Hippocampal formation (tissue), 2 donors: ENCODE measurements around the gene CCNT1.
A peak's percentile ranks its signal among the peaks of the same experiment; 100 is the strongest.
"Not testable (repeated sequence)": the region's sequence is repeated elsewhere in the genome, so short reads cannot be mapped to it uniquely, and the experiment has no call there.

Source experiments
- DNase-seq, 2 donors: peaks; one replicate each; lab custom pipeline; 2025; lab: John Stamatoyannopoulos, UW

Gene CCNT1

DNA sequence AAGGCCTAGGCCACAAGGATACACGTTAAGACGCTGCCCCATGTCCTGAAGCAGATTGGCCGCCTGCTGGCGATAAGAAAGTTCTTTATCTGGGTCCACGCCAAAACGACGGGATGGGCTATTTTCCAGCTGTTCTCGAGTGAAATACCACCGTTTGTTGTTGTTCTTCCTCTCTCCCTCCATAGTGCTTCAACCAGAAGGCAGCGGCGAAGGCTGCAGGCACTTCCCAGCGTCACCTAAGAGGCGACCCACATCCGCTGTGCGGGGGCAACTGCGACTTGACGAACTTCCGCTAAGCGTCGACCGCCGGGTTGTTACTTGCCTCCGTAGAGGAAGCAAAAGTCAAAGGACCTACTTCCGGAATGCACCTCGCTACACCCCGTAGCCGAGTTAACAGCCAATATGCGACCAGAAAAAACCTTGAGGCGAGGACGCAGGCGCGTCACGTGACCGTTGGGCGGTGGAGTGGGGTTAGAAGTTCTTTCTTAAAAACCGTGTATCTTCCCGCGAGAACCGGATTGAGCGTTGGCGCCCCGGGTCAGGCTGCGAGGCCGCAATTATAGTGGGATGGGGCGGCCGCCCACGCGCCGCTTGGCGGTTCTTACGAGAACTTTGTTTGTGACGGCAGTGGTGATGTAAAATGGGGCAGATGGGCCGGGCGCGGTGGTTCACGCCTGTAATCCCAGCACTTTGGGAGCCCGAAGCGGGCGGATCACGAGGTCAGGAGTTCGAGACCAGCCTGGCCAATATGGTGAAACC is at the start of gene CCNT1:
TSS of gene CCNT1 (minus strand) at position 215 of the 759 bp plus-strand sequence. CDS start at position 183, 32 bp downstream.
- peak; percentile 93 to 98 for DNase-seq

DNA sequence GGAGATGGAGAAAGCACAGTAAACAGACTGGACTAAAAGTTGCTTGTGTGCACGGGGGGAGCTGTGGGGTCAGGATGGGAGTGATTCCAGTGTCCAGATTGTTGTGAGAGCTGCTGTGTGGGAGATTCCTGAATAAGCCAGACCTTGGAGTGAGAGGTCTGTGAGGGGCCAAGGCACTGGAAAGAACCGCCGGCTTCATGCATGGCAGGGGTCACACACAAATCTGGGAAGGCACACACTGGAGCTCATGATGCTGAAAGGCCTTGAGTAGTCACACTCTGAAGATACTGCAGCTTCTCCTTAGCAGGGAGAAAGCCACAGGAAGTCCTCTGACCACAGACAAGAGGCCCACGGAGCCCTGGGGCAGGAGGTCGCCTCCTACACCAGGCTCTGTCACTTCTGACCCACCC is 49.3 kb upstream of the CCNT1 start:
- DNase-seq = no peak

DNA sequence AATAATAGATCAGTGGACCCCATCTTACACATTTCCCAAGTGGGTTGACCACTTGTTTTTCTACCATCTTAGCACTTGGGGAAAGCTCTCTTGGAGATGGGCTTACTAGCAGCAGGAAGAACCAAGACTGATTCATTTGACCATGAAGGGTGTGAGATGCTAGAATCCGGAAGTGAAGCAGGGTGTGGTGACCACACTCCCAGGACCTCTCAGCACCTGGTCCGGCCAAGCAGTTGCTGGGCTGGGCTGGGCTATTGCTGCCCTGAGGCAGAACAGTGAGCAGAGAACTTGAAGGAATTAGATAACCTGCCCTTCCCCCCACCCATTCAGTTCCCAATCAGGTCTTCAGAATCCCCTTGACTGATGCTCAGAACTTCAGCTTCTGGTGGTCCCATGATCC is 48.0 kb upstream of the CCNT1 start:
- no peak for DNase-seq

DNA sequence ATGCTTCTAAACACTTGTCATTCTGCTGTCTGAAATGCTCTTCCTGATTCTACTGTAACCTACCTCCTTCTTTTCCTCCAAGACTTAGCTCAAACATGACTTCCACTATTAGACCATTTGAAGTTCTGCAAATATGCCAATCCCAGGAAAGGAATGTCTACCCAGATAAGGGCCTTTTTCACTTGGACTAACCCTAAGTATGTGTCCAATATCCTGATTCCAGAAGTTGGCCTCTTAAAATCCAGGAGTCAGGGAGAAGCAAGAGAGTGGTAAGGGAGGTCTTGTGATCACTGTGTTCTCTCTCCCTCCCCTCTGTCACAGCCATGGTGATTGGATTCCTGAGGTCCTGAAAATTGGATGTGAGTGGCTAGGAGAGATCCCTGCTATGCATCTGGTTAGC is 42.2 kb upstream of the CCNT1 start:
- no peak for DNase-seq

DNA sequence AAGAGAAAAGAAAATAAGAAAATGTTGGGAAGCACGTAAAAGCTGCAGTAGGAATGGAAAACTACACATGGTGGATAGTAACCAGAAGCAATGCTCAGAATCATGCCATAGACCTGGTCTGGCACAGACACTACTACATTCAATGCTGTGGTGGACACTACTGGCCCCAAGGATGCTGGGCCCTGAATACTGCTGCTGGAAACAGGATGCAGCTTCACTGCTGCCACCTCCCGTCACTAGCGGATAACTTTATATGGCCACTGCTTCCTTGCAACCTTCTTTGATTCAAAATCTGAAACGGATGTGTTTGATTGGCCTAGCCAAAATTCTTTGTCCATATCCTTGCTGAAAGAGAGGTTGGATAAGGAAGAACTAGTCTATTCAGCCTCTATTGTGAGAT is 41.7 kb upstream of the CCNT1 start:
- DNase-seq = no peak

DNA sequence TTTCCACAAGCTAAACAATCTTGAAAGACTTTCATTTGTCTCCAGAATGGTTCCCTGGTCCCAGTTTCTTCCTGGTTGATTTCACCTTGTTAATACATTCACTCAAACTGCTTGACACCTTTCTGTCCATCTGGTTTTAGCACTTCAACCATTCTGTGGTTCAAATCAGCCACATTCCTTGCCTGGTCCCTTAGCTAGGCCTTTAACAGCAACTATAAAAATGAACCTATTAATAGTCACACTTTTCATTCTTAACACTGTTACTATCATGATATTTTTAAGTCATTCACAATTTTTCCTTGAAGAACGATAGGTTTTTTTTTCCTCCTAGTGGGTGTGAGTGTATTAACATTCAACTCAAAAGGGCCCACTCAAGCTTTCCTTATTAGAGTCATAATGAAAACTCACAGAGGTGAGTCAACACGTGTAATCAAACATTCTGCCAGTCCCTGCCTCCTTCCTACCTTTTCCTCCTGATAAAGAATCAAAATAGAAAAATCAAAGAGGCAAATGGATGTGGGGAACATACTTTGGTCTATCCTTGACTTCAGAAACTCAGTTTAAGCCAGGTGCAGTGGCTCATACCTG is 34.4 kb upstream of the CCNT1 start:
- DNase-seq = no peak

DNA sequence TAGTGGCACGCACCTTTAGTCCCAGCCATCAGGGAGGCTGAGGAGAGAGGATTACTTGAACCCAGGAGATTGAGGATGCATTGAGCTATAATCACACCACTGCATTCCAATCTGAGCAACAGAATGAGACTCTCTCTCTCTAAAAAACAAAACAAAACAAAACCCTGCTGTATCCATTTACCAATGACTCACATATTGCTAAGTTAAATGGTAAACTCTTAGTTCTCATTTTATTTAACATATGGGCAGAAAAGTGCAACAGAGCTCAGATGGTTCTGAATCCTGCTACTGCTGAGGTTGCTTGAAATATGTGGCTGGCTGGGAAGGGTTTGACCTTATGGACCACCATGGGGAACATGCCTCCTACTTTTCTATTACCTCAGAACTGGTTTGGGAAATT is 33.7 kb upstream of the CCNT1 start:
- no peak for DNase-seq

DNA sequence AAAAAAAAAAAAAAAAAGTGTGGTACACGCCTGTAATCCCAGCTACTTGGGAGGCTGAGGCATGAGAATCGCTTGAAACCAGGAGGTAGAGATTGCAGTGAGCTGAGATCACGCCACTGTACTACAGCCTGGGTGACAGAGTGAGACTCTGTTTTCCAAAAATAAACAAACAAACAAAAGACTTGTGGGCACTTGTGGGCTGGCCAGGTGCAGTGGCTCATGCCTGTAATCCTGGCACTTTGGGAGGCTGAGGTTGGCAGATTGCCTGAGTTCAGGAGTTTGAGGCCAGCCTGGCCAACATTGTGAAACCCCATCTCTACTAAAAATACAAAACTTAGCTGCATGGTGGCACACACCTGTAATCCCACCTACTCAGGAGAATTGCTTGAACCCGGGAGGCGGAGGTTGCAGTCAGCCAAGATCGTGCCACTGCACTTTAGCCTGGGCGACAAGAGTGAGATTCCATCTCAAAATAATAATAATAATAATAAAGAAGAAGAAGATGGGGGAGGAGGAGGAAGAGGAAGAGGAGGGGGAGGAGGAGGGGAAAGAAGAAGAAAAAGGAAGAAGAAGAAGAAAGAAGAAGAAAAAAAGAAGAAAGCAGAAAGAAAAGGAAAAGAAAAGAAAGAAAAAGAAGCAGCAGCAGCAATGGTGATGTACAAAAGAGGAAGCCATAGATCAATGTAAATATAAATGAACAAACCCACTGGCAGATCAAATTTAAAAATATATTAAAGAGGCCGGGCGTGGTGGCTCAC is 27.9 kb upstream of the CCNT1 start:
- DNase-seq = no peak

DNA sequence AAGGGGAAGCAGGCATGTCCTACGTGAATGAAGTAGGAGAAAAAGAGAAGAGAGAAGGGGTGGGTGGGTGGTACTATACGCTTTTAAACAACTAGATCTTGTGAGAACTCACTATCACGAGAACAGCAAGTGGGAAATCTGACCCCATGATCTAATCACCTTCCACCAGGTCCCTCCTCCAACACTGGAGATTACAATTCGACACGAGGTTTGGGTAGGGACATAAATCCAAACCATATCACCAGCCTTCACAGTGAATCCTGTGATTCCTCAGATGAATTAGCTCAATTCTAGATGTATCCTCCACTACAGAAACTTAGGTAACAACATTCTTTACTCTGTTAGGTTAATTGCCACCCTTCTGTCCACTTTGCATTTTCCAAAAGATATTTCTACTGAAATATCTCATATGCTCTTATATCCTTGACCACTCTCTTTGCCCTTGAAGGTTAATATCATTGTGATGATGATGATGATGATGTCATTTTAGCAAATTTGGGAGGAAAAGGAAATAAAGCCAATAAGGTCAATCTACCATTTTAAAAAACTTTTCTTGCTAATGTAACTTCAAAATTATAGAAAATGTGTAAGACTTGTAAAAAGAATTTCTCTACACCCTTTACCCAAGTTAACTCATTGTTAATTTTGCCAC is 23.2 kb upstream of the CCNT1 start:
- no peak for DNase-seq

DNA sequence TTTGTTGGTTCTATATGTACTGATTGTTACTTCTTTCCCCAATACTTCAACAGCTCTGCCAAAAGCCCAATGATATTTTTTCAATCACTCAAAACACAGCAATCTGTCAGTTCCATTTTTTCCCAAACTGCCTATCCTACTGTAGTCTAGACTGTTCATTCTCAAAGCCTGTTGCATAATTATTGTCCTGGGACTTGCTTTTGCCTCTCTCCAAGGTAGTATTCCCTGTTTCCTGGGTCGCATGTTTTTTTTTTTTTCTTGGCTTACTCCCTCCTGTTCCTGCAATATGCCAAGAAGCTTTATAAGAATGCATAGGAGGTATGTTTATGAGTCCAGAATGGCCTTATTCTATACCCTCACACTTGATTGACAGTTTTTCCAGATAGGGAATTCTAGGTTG is 19.9 kb upstream of the CCNT1 start:
- no peak for DNase-seq

DNA sequence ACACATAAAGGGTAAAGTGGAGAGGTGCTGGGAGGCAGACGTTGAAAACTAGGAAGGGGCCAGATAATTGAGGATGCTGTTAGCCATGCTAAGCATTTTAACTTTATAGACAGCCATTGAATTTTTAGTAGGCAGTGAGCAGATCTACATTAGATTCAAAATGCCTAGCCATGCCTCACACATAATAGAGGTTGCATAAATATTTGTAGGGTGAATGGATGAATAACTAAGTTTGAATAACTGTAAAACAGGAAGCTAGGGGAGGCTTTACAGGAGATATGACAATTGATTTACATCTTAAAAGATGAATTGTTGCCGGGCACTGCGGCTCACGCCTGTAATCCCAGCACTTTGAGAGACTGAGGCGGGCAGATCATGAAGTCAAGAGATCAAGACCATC is 12.3 kb upstream of the CCNT1 start:
- no peak for DNase-seq

DNA sequence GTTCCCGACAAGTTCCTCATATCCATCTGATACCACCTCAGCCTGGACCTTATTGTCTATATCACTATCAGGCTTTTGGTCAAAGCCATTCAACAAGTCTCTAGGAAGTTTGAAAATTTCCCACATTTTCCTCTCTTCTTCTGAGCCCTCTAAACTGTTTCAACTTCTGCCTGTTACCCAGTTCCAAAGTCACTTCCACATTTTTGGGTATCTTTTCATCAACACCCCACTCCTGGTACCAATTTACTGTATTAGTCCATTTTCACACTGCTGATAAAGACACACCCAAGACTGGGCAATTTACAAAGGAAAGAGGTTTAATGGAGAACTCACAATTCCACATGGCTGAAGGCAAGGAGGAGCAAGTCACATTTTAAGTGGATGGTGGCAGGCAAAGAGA is 4.2 kb upstream of the CCNT1 start:
- not testable (repeated sequence) for DNase-seq

DNA sequence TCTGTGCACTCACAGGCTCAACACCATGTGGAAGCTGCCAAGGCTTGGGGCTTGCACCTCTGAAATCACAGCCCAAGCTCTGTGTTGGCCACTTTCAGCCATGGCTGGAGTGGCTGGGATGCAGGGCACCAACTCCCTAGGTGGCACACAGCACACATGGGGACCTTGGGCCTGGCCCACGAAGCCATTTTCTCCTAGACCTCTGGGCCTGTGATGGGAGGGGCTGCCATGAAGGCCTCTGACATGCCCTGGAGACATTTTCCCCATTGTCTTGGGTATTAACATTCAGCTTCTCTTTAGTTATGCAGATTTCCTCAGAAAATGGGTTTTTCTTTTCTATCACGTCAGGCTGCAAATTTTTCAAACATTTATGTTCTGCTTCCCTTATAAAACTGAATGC is 3.7 kb upstream of the CCNT1 start:
- not testable (repeated sequence) for DNase-seq

DNA sequence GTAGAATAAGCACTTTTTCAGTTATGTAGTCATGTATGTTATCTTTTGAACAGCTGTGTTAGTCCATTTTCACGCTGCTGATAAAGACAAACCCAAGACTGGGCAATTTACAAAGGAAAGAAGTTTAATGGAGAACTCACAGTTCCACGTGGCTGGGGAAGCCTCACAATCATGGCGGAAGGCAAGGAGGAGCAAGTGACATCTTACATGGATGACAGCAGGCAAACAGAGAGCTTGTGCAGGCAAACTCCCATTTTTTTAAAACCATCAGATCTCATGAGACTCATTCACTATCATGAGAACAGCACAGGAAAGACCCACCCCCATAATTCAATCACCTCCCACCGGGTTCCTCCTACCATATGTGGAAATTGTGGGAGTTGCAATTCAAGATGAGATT is 2.5 kb upstream of the CCNT1 start:
- not testable (repeated sequence) for DNase-seq

DNA sequence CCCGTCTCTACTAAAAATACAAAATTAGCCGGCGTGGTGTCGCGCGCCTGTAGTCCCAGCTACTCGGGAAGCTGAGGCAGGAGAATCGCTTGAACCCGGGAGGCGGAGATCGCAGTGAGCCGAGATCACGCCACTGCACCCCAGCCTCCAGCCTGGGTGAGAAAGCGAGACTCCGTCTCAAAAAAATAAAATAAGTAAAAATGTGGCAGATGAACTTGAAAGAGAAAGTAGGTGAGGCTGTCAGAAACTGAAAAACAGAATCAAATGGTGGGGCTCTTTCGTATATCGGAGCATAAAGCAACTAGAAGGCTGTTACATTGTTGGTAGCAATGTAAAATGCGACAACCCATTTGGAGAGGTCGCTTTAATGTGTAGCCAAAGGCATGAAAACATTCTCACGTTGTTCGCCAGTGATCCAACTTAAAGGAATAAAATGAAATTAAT is 767 bp upstream of the CCNT1 start:
- no peak for DNase-seq

DNA sequence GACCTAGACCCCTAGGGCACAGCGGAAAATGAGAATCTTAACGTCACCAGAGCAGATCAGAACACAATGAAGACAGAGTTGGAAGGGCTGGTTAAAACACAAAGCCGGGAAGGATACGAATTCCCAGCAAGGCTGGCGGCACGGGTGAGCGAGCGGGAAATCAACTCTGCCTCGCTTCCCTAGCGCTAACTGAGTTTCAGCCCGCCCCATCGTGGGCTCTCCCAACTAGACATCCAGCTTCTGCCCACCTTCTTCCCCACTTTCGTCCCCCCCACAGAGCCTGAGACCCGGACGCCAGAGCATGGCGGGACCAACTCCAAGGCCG is 377 bp downstream of the CCNT1 start:
- DNase-seq = no peak

DNA sequence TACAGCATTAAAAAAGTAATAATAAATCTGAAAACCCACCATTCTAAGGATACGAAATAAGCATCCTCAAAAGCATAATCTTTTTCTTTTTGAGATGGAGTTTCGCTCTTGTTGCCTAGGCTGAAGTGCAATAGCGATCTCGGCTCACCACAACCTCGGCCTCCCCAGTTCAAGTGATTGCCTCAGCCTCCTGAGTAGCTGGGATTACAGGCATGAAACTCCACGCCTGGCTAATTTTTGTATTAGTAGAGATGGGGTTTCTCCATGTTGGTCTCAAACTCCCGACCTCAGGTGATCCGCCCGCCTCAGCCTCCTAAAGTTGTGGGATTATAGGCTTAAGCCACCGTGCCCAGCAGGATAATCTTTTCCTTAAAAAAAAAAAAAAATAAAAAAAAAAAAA is 4.3 kb downstream of the CCNT1 start:
- DNase-seq = no peak

DNA sequence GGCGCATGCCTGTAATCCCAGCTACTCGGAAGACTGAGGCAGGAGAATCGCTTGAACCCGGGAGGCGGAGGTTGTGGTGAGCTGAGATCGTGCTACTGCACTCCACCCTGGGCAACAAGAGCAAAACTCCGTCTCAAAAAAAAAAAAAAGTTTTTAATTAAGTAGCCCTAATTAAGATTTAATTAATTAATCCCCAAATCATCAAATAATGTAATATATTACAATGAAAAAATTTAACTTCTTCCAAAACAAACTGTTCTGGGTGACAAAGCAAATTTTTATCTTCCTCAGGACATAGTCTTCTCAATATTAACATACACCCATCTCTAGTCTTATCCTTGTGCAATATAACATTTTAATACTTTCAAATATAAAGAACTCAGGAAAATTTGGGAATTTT is 17.7 kb downstream of the CCNT1 start:
- not testable (repeated sequence) for DNase-seq

DNA sequence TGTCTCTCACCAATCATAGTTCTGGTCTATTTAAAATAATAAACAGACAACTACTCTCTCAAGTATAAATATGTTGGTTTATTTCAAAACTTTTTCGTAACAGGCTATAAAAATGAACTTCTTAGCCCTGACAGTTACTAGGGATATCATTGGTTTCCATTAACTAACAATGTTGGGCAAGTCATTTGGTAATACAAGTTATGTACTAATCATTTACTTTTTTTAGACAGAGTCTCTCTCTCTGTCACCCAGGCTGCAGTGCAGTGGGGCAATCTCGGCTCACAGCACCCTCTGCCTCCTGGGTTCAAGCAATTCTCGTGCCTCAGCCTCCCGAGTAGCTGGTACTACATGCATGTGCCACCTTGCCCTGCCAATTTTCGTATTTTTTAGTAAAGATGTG is 19.9 kb downstream of the CCNT1 start:
- no peak for DNase-seq

DNA sequence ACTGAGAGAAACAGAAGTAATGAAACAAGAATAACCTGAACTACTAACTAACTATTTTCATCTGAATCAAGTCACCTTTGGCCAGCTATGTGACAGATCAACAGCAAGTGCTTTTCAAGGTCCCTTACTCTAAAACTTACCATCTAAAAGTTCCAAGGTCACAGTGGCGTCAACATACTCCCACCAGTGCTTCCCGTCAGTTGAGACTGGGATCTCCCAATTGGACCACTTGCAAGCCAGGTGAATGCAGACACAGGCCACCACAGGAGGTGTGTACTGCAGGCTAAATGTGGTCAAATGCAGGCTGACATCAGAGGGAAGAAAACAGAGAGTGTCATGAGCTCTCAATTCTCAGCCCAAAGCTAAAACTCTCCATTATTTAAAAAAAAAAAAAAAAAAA is 20.6 kb downstream of the CCNT1 start:
- DNase-seq = no peak

DNA sequence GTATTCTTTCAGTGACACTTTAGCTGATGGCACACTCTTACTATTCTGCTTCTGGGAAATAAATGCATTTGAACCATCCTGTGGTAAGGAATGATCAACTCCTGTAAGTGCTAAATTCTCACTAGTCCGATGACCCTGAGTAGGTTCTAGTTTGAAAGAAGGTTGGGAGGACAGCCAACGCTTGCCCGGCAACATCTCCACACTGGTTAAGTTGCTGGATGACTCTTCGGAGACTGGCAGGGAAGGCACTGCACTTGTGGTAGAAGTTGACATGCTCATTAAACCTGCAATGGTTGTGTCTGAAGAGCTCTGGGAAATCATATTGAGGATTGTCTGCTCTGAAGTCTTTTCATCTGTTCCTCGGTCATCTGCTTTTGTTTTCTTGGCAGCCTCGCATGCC is 22.5 kb downstream of the CCNT1 start:
- no peak for DNase-seq

DNA sequence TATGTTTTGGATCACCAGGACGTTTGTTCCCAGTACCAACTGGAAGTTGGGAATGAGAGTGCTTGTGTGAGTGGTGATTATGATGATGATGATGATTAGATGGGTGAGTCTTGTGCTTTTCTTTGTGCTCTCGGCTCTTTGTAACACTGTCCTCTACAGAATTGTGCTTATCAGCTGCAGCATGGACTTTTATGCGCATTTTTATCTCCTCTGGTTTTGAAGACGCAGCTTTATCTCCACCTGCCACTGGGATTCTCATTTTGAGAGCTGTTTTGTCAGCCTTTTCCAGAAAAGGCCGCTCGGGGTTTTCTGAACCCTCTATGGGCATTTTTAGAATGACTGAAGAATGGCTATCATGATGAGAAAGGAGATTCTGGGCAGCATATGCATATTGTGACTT is 22.9 kb downstream of the CCNT1 start:
- DNase-seq = no peak
